ENCODE results near the gene GHRL.

The GHRL gene

GRCh38 chr3:10292505-10293419, at the start of gene GHRL:
Gene GHRL, minus strand, starts transcription at chr3:10292947. Its CDS starts 2,767 bp downstream, at chr3:10290180.
- FAIRE-seq (peak; percentile 68), DNase-seq (ENCODE audit: insufficient read length, low spot score) (peak; percentile 59)

- FAIRE-seq (no peak), DNase-seq (ENCODE audit: insufficient read length, low spot score) (no peak)
Measured at GRCh38 chr3:10341901-10342398, 49.2 kb upstream of the GHRL start.

GRCh38 chr3:10340476-10340875, 47.7 kb upstream of the GHRL start:
- DNase-seq (ENCODE audit: insufficient read length, low spot score) (no peak), FAIRE-seq (no peak)

- FAIRE-seq, result no peak
- no peak for DNase-seq (ENCODE audit: insufficient read length, low spot score)
Measured at GRCh38 chr3:10340046-10340445, 47.3 kb upstream of the GHRL start.

- FAIRE-seq (no peak), DNase-seq (ENCODE audit: insufficient read length, low spot score) (no peak)
Measured at GRCh38 chr3:10339376-10339955, 46.7 kb upstream of the GHRL start.

GRCh38 chr3:10338591-10339353, 46.0 kb upstream of the GHRL start:
- DNase-seq (ENCODE audit: insufficient read length, low spot score), result no peak
- FAIRE-seq, result no peak

GRCh38 chr3:10338164-10338470, 45.4 kb upstream of the GHRL start:
- no peak for DNase-seq (ENCODE audit: insufficient read length, low spot score)
- no peak for FAIRE-seq

- FAIRE-seq (no peak), DNase-seq (ENCODE audit: insufficient read length, low spot score) (no peak)
Measured at GRCh38 chr3:10337323-10338163, 44.8 kb upstream of the GHRL start.

- no peak for DNase-seq (ENCODE audit: insufficient read length, low spot score)
- no peak for FAIRE-seq
Measured at GRCh38 chr3:10336761-10337160, 44.0 kb upstream of the GHRL start.

- FAIRE-seq, result no peak
- no peak for DNase-seq (ENCODE audit: insufficient read length, low spot score)
Measured at GRCh38 chr3:10335871-10336622, 43.3 kb upstream of the GHRL start.

- DNase-seq (ENCODE audit: insufficient read length, low spot score) (no peak), FAIRE-seq (no peak)
Measured at GRCh38 chr3:10335190-10335738, 42.5 kb upstream of the GHRL start.

GRCh38 chr3:10334459-10334858, 41.7 kb upstream of the GHRL start:
- DNase-seq (ENCODE audit: insufficient read length, low spot score), result no peak
- FAIRE-seq, result no peak

GRCh38 chr3:10334042-10334441, 41.3 kb upstream of the GHRL start:
- DNase-seq (ENCODE audit: insufficient read length, low spot score) (no peak), FAIRE-seq (no peak)

- no peak for FAIRE-seq
- DNase-seq (ENCODE audit: insufficient read length, low spot score), result no peak
Measured at GRCh38 chr3:10333349-10333650, 40.6 kb upstream of the GHRL start.

- no peak for DNase-seq (ENCODE audit: insufficient read length, low spot score)
- no peak for FAIRE-seq
Measured at GRCh38 chr3:10332481-10333348, 40.0 kb upstream of the GHRL start.

GRCh38 chr3:10331320-10331719, 38.6 kb upstream of the GHRL start:
- FAIRE-seq, result no peak
- DNase-seq (ENCODE audit: insufficient read length, low spot score), result no peak

- DNase-seq (ENCODE audit: insufficient read length, low spot score) (no peak), FAIRE-seq (no peak)
Measured at GRCh38 chr3:10330319-10330718, 37.6 kb upstream of the GHRL start.

GRCh38 chr3:10329495-10330015, 36.8 kb upstream of the GHRL start:
- no peak for FAIRE-seq
- DNase-seq (ENCODE audit: insufficient read length, low spot score), result no peak

Data from GM19239 (cell line).